GM12878 (cell line): ENCODE results near the gene EMILIN2. TPM values are rescaled to one million over a fixed set of nuclear protein-coding genes. Genes with fewer than 3 reads are reported as not detected.

Experiments used
- ATAC-seq: fragments of 200-7000 bp; cut with Tn5 transposase; 3 replicates; pipeline ENCODE4 v1.9.1; 2020; ENCODE audit warnings: mild to moderate bottlenecking, moderate library complexity
- BruUV-seq: library from RNA; stranded (reverse); fragments of 400-500 nt; replicated peaks from 2 replicates; lab custom pipeline; 2021; lab: Mats Ljungman, UMichigan
- CTCF ChIA-PET: fragments of 300-600 bp; sonication (Branson Sonifier 250); formaldehyde crosslinking; extraction: SDS; loops from one replicate; lab custom pipeline; 2021; ENCODE audit warnings: inconsistent platforms; lab: Yijun Ruan, JAX
- POLR2A ChIA-PET: fragments of 350-600 bp; formaldehyde crosslinking; extraction: SDS; loops from one replicate; lab custom pipeline; 2021; ENCODE audit warnings: inconsistent platforms; lab: Charles Lee
- RAD21 ChIA-PET: fragments of 300-600 bp; sonication (Branson Sonifier 250); formaldehyde crosslinking; loops from one replicate; lab custom pipeline; 2023; ENCODE audit warnings: antibody characterized with exemption; ENCODE audit not compliant: unreplicated experiment; lab: Charles Lee
- SMC1A ChIA-PET: fragments of 300-600 bp; sonication (Branson Sonifier 250); formaldehyde crosslinking; loops from one replicate; lab custom pipeline; 2023; ENCODE audit not compliant: unreplicated experiment, uncharacterized antibody; lab: Charles Lee
- DNase-seq: peaks from one replicate; pipeline ENCODE4 v3.0.0-alpha.2; 2011; ENCODE audit warnings: low read depth, low spot score
- FAIRE-seq: peaks from 3 replicates; lab custom pipeline; 2011; peaks lifted over from hg19 to GRCh38; lab: Jason Lieb, UNC
- H2AFZ ChIP-seq: 2 replicates; pipeline ENCODE4 v1.6.0; 2011; ENCODE audit warnings: low read depth, low read length, control low read depth; ENCODE audit not compliant: control insufficient read depth
- H3K27ac ChIP-seq: 2 replicates; pipeline ENCODE4 v1.5.1; 2011; ENCODE audit warnings: control low read depth; ENCODE audit not compliant: control insufficient read depth, insufficient read depth
- H3K27me3 ChIP-seq, 2 experiments: replicated peaks in 1 of 2; 2 replicates each; pipeline versions ENCODE4 v1.6.0 to v1.6.1; 2011; ENCODE audit warnings: low read length in 1 of 2; ENCODE audit not compliant: control insufficient read depth in 2 of 2, insufficient read depth in 2 of 2
- H3K36me3 ChIP-seq, 2 experiments: 2 replicates each; pipeline ENCODE4 v1.5.1; 2011; ENCODE audit warnings: low read length in 1 of 2; ENCODE audit not compliant: control insufficient read depth in 2 of 2, insufficient read depth in 2 of 2
- H3K4me1 ChIP-seq: 2 replicates; pipeline ENCODE4 v1.6.1; 2011; ENCODE audit warnings: mild to moderate bottlenecking, low read length, moderate library complexity, mixed read lengths; ENCODE audit not compliant: control insufficient read depth, insufficient read depth
- H3K4me2 ChIP-seq: 2 replicates; pipeline ENCODE4 v1.6.0; 2011; ENCODE audit warnings: control low read depth; ENCODE audit not compliant: control insufficient read depth, insufficient read depth
- H3K4me3 ChIP-seq: fragments of 200-600 bp; sonication (generic); 2 replicates; pipeline ENCODE4 v1.5.1; 2016
- H3K79me2 ChIP-seq: 2 replicates; pipeline ENCODE4 v1.6.0; 2011; ENCODE audit warnings: low read length; ENCODE audit not compliant: control insufficient read depth, insufficient read depth
- H3K9ac ChIP-seq: 2 replicates; pipeline ENCODE4 v1.8.0; 2011; ENCODE audit warnings: low read length, control low read depth, mixed read lengths; ENCODE audit not compliant: control insufficient read depth, insufficient read depth
- H3K9me3 ChIP-seq: replicated peaks from 3 replicates; pipeline ENCODE4 v1.5.1; 2011; ENCODE audit warnings: mild to moderate bottlenecking, low read length; ENCODE audit not compliant: control insufficient read depth, insufficient read depth
- H4K20me1 ChIP-seq: 2 replicates; pipeline ENCODE4 v1.6.0; 2011; ENCODE audit not compliant: control insufficient read depth, insufficient read depth
- BCL3 ChIP-seq: IDR thresholded peaks from 2 replicates; pipeline ENCODE4 v1.6.1; 2011; ENCODE audit warnings: borderline replicate concordance, low read depth, mild to moderate bottlenecking, moderate library complexity, low read length; ENCODE audit not compliant: insufficient read depth, poor library complexity, severe bottlenecking
- BRCA1 ChIP-seq: IDR thresholded peaks from 2 replicates; pipeline ENCODE4 v1.6.1; 2011; ENCODE audit warnings: low read depth, low read length, improper control_type of control experiment
- CHD1 ChIP-seq: IDR thresholded peaks from 2 replicates; pipeline ENCODE4 v1.6.1; 2012; ENCODE audit warnings: low read depth, low read length, improper control_type of control experiment
- EGR1 ChIP-seq, 2 experiments: IDR thresholded peaks; 1 replicate in 1 of 2; 2 replicates in 1 of 2; pipeline ENCODE4 v1.6.1; 2011 to 2012; ENCODE audit warnings: low read depth in 2 of 2, low read length in 2 of 2, borderline replicate concordance in 1 of 2, mild to moderate bottlenecking in 1 of 2, moderate library complexity in 1 of 2
- ELK1 ChIP-seq: IDR thresholded peaks from 2 replicates; pipeline ENCODE4 v1.6.1; 2012; ENCODE audit warnings: low read depth, low read length, improper control_type of control experiment
- ETV6 ChIP-seq, 2 experiments: fragments of 450-650 bp in 1 of 2; IDR thresholded peaks in 1 of 2; conservative IDR thresholded peaks in 1 of 2; 2 replicates each; pipeline ENCODE4 v1.6.1; 2014; ENCODE audit warnings: antibody characterized with exemption in 1 of 2, borderline replicate concordance in 1 of 2, low read depth in 1 of 2, mild to moderate bottlenecking in 1 of 2, moderate library complexity in 1 of 2
- FOXK2 ChIP-seq: fragments of 450-650 bp; IDR thresholded peaks from 2 replicates; pipeline ENCODE4 v1.6.1; 2017; ENCODE audit warnings: mild to moderate bottlenecking, moderate library complexity
- FOXM1 ChIP-seq: IDR thresholded peaks from 2 replicates; pipeline ENCODE4 v1.6.1; 2012; ENCODE audit warnings: low read depth, mild to moderate bottlenecking, inconsistent platforms, low read length, moderate library complexity
- GABPA ChIP-seq: IDR thresholded peaks from 2 replicates; pipeline ENCODE4 v1.6.1; 2014; ENCODE audit warnings: antibody characterized with exemption, low read depth, mild to moderate bottlenecking, inconsistent platforms
- IRF3 ChIP-seq: fragments of 450-650 bp; IDR thresholded peaks from 2 replicates; pipeline ENCODE4 v1.6.1; 2014; ENCODE audit warnings: mild to moderate bottlenecking
- NBN ChIP-seq: fragments of 450-650 bp; IDR thresholded peaks from 2 replicates; pipeline ENCODE4 v1.6.1; 2016
- NFXL1 ChIP-seq: fragments of 450-650 bp; IDR thresholded peaks from 2 replicates; pipeline ENCODE4 v1.6.1; 2017; ENCODE audit warnings: antibody characterized with exemption, mild to moderate bottlenecking, borderline replicate concordance
- RAD21 ChIP-seq: IDR thresholded peaks from 2 replicates; pipeline ENCODE4 v1.6.1; 2011; ENCODE audit warnings: mild to moderate bottlenecking, low read depth, low read length, moderate library complexity; ENCODE audit not compliant: insufficient read depth
- SMARCA5 ChIP-seq: fragments of 450-650 bp; IDR thresholded peaks from 2 replicates; pipeline ENCODE4 v1.6.1; 2017; ENCODE audit warnings: mild to moderate bottlenecking
- ZBED1 ChIP-seq: IDR thresholded peaks from 2 replicates; pipeline ENCODE4 v1.6.1; 2016; ENCODE audit warnings: borderline replicate concordance
- ZBTB33 ChIP-seq: fragments of 450-650 bp; IDR thresholded peaks from 2 replicates; pipeline ENCODE4 v1.6.1; 2017; ENCODE audit warnings: mild to moderate bottlenecking
- ZNF24 ChIP-seq: fragments of 450-650 bp; IDR thresholded peaks from 2 replicates; pipeline ENCODE4 v1.6.1; 2017; ENCODE audit warnings: antibody characterized with exemption, mild to moderate bottlenecking
- ZNF384 ChIP-seq: IDR thresholded peaks from 2 replicates; pipeline ENCODE4 v1.6.1; 2012; ENCODE audit warnings: low read depth, mild to moderate bottlenecking, low read length, improper control_type of control experiment, borderline replicate concordance
- WGBS: methylation state at CpG from one replicate; pipeline ENCODE4 v1.1.6; 2016; ENCODE audit warnings: low lambda C conversion rate; ENCODE audit not compliant: insufficient replicate concordance, insufficient coverage; ENCODE audit errors: missing lambda C conversion rate; 5-methylcytosine and 5-hydroxymethylcytosine counted together
- in situ Hi-C: fragments of 300-500 bp; cut with MboI; formaldehyde crosslinking; loops from 9 replicates; pipeline ENCODE4 v1.14.3; 2018; ENCODE audit warnings: mixed read lengths
- intact Hi-C: fragments of 100-400 bp; cut with micrococcal nuclease; formaldehyde crosslinking; loops from one replicate; pipeline ENCODE4 v1.14.2; 2022; ENCODE audit not compliant: unreplicated experiment
- polyA plus RNA-seq, 11 experiments: library from polyadenylated mRNA; depleted of rRNA in 4 of 11; unstranded in 6 of 11; stranded (reverse) in 5 of 11; fragments of >200 nt; fragmentation: Nextera tagmentation in 4 of 11; fragmentation: Illumina TruSeq in 1 of 11; extraction: Ambion mirVana in 4 of 11; extraction: Trizol in 1 of 11; gene quantifications; 1 replicate in 1 of 11; 2 replicates in 10 of 11; pipeline versions ENCODE4 v1.2.1 to v1.2.3, GENCODE V29; 2011 to 2016; ENCODE audit warnings: inconsistent platforms in 2 of 11, missing spikeins in 2 of 11, low read depth in 1 of 11
- total RNA-seq, 4 experiments: library from RNA; depleted of rRNA in 3 of 4; stranded (reverse); fragments of >200 nt in 3 of 4; fragmentation: Illumina TruSeq in 1 of 4; extraction: Trizol in 1 of 4; gene quantifications; 2 replicates each; pipeline versions ENCODE4 v1.2.1 to v1.2.3, GENCODE V29; 2013 to 2021
- TF ChIP-seq, protein P1 (sequence below): IDR thresholded peaks from 2 replicates; pipeline ENCODE4 v1.6.1; 2012; ENCODE audit warnings: low read length, inconsistent platforms

The EMILIN2 gene
- total and polyA plus RNA-seq, 10 of the 15 experiments (the other 5 are each of a cell fraction or from before 2014, with no cell fraction given), result 0.58 to 18.4 (median 5.9) TPM

GRCh38 chr18:2919600-2919999 lies 72.8 kb downstream of the EMILIN2 start:
- no peak overlapping the region for H2AFZ ChIP-seq
- H3K27ac ChIP-seq, result no peak overlapping the region
- no peaks in the 10 kb centered on the region for H3K79me2 ChIP-seq
- no peaks in the 10 kb centered on the region for H4K20me1 ChIP-seq
- RAD21 ChIA-PET, result no interaction called here
- no peaks in the 10 kb centered on the region for H3K9me3 ChIP-seq
- ATAC-seq (no peak), FAIRE-seq (no peak), DNase-seq (no peak)
- no TSS peak for BruUV-seq
- SMC1A ChIA-PET, result no interaction called here
- H3K36me3 ChIP-seq, result peaks cover 13 to 26% of the 10 kb centered on the region in 2 experiments; a peak in 3 of 4 replicates
- H3K9ac ChIP-seq, result no peak overlapping the region
- POLR2A ChIA-PET, result interaction anchor here (0.5 to 1.4 kb wide), 4 partner anchors 70 to 312 kb away, joined by 3 to 5 read pairs (median 3); no protein-coding TSS in a partner anchor
- no peaks in the 10 kb centered on the region for H3K27me3 ChIP-seq
- in situ Hi-C loops, result no loop called here
- no peak overlapping the region for H3K4me2 ChIP-seq
- intact Hi-C loops, result no loop called here
- H3K4me3 ChIP-seq, result no peak overlapping the region
- peaks cover 8% of the 10 kb centered on the region for H3K4me1 ChIP-seq
- WGBS, result 97% methylated on average over 5 of the region's 5 CpGs
- CTCF ChIA-PET, result interaction anchor here (0.7 to 1.6 kb wide), 2 partner anchors 26 to 326 kb away, joined by 3 to 7 read pairs; no protein-coding TSS in a partner anchor
- no peak for TF ChIP-seq NFXL1
- TF ChIP-seq, protein P1, sequence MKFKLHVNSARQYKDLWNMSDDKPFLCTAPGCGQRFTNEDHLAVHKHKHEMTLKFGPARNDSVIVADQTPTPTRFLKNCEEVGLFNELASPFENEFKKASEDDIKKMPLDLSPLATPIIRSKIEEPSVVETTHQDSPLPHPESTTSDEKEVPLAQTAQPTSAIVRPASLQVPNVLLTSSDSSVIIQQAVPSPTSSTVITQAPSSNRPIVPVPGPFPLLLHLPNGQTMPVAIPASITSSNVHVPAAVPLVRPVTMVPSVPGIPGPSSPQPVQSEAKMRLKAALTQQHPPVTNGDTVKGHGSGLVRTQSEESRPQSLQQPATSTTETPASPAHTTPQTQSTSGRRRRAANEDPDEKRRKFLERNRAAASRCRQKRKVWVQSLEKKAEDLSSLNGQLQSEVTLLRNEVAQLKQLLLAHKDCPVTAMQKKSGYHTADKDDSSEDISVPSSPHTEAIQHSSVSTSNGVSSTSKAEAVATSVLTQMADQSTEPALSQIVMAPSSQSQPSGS, result no peak
- TF ChIP-seq EGR1 (IDR thresholded peaks at IDR 0.05; ENCODE audit: borderline replicate concordance in 1 of 2, low read depth in 2 of 2, low read length in 2 of 2), result no peak
- TF ChIP-seq FOXK2, result no peak
- no peak for TF ChIP-seq BCL3
- TF ChIP-seq IRF3, result no peak
- TF ChIP-seq NBN, result no peak
- no peak for TF ChIP-seq GABPA
- TF ChIP-seq SMARCA5, result no peak
- no peak for TF ChIP-seq ELK1
- TF ChIP-seq ZBED1, result no peak
- TF ChIP-seq BRCA1, result no peak
- TF ChIP-seq ZNF24, result no peak
- no peak for TF ChIP-seq ZNF384
- TF ChIP-seq ETV6 (conservative IDR thresholded peaks at IDR 0.05 in 1 of 2, IDR thresholded peaks at IDR 0.05 in 1 of 2; ENCODE audit: borderline replicate concordance in 1 of 2, low read depth in 1 of 2), result no peak
- TF ChIP-seq FOXM1, result no peak
- TF ChIP-seq ZBTB33, result no peak
- no peak for TF ChIP-seq CHD1
- no peak for TF ChIP-seq RAD21
